ENCODE measurements around the gene GRK6.

The GRK6 gene

GRCh38 chr5:177459819-177460628 lies 33.5 kb downstream of the GRK6 start:
- Mint-ChIP-seq H3K27me3 (no peaks in the 10 kb centered on the region), H3K27ac (no peak overlapping the region), H3K4me3 (no peak overlapping the region), H3K36me3 (no peaks in the 10 kb centered on the region), H3K9me3 (no peaks in the 10 kb centered on the region), H3K4me1 (peaks cover 7% of the 10 kb centered on the region)

- H3K27me3 Mint-ChIP-seq: no peaks in the 10 kb centered on the region
- no peak overlapping the region for H3K27ac Mint-ChIP-seq
- no peaks in the 10 kb centered on the region for H3K36me3 Mint-ChIP-seq
- H3K4me1 Mint-ChIP-seq: peaks cover 3% of the 10 kb centered on the region
- no peak overlapping the region for H3K4me3 Mint-ChIP-seq
- no peaks in the 10 kb centered on the region for H3K9me3 Mint-ChIP-seq
Observed at GRCh38 chr5:177462021-177462670, 35.7 kb downstream of the GRK6 start.

GRCh38 chr5:177465044-177465443 lies 38.6 kb downstream of the GRK6 start:
- Mint-ChIP-seq H3K36me3 (no peaks in the 10 kb centered on the region), H3K27ac (no peak overlapping the region), H3K4me1 (no peaks in the 10 kb centered on the region), H3K27me3 (no peaks in the 10 kb centered on the region), H3K4me3 (no peak overlapping the region), H3K9me3 (no peaks in the 10 kb centered on the region)

- Mint-ChIP-seq H3K9me3 (no peaks in the 10 kb centered on the region), H3K4me1 (peaks cover 4% of the 10 kb centered on the region), H3K4me3 (no peak overlapping the region), H3K27ac (no peak overlapping the region), H3K36me3 (no peaks in the 10 kb centered on the region), H3K27me3 (no peaks in the 10 kb centered on the region)
Observed at GRCh38 chr5:177466861-177467260, 40.4 kb downstream of the GRK6 start.

DNA sequence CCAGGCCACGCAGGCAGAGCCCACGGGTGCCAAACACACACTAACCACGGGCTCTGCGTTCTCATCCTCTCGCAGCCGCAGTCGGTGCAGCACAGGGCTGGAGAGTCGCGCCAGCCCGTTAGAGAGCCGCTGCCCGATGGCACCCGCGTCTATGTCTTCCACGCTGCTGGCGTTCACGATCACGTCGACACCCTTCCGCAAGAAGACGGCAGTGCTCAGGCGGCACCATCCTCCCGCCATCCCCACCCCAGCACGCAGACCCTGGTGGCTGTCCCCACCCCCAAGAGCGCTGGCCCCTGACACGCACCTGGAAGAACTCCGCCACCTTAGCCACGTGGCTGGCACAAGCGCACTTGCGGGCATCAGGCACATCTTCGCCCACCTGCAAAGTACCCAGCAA lies 41.0 kb downstream of the GRK6 start:
- no peak overlapping the region for H3K27ac Mint-ChIP-seq
- H3K9me3 Mint-ChIP-seq: no peaks in the 10 kb centered on the region
- H3K27me3 Mint-ChIP-seq: no peaks in the 10 kb centered on the region
- peaks cover 4% of the 10 kb centered on the region for H3K4me1 Mint-ChIP-seq
- H3K36me3 Mint-ChIP-seq: no peaks in the 10 kb centered on the region
- no peak overlapping the region for H3K4me3 Mint-ChIP-seq

DNA sequence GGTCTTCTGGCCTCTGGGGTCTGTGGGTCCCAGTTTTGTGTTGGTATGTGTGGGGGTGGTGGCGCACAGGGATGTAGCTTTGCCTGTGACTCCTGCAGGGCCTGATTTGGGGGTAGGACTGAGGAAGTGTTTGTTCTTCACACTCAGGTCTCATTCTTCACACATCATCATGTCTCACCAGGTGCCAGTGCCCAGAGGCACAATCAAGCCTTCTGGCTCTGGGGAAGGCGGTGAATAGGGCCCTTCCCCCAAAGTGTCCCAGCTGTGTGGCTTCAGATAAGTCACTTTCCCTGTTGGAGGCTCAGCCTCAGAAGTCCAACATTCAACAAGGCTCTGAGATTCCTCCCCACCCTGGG lies 41.8 kb downstream of the GRK6 start:
- no peaks in the 10 kb centered on the region for H3K9me3 Mint-ChIP-seq
- H3K36me3 Mint-ChIP-seq: no peaks in the 10 kb centered on the region
- H3K27me3 Mint-ChIP-seq: no peaks in the 10 kb centered on the region
- peaks cover 4% of the 10 kb centered on the region for H3K4me1 Mint-ChIP-seq
- no peak overlapping the region for H3K4me3 Mint-ChIP-seq
- no peak overlapping the region for H3K27ac Mint-ChIP-seq

GRCh38 chr5:177468685-177469628 lies 42.5 kb downstream of the GRK6 start:
- H3K27ac Mint-ChIP-seq: no peak overlapping the region
- H3K4me1 Mint-ChIP-seq: peaks cover 6% of the 10 kb centered on the region
- no peaks in the 10 kb centered on the region for H3K36me3 Mint-ChIP-seq
- H3K27me3 Mint-ChIP-seq: no peaks in the 10 kb centered on the region
- H3K9me3 Mint-ChIP-seq: no peaks in the 10 kb centered on the region
- H3K4me3 Mint-ChIP-seq: no peak overlapping the region

DNA sequence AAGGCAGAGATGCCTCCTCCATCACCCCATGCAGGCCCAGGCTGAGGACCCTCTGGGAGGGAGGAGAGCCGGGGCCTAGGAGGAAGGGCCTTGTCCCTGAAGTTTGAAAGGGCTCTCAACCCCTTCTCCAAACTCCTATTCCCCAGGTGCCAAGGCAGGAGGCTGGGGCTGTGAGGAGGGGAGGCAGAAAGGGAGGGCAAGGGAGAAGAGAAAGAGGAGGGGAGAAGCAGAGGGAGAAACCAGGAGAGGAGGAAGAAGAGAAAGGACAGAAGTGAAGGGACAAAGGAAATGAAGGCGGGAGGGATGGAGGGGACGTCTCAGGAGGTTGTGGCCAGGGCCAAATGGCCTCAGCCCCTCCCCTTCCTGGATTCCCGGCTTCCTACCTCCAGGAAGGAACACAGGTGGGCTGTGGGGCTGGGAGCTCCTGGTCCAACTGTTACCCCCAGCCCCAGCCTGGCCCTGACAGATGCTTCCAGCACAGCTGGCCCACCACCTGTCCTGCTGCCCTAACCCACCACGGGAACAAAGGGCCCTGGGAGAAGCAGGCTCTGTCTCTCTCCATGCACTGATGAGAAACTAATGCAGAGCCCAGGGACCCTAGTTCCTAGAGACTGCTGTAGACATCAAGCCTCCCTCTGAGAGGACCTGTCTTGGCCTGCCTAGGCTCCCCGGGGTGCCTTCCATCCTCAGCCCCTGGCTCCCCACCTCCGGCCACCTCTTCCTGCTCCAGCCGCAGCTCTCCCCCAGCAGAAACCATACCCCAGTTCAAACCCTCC lies 43.5 kb downstream of the GRK6 start:
- no peaks in the 10 kb centered on the region for H3K9me3 Mint-ChIP-seq
- no peaks in the 10 kb centered on the region for H3K36me3 Mint-ChIP-seq
- H3K4me1 Mint-ChIP-seq: peaks cover 15% of the 10 kb centered on the region
- H3K4me3 Mint-ChIP-seq: no peak overlapping the region
- H3K27me3 Mint-ChIP-seq: no peaks in the 10 kb centered on the region
- H3K27ac Mint-ChIP-seq: no peak overlapping the region

DNA sequence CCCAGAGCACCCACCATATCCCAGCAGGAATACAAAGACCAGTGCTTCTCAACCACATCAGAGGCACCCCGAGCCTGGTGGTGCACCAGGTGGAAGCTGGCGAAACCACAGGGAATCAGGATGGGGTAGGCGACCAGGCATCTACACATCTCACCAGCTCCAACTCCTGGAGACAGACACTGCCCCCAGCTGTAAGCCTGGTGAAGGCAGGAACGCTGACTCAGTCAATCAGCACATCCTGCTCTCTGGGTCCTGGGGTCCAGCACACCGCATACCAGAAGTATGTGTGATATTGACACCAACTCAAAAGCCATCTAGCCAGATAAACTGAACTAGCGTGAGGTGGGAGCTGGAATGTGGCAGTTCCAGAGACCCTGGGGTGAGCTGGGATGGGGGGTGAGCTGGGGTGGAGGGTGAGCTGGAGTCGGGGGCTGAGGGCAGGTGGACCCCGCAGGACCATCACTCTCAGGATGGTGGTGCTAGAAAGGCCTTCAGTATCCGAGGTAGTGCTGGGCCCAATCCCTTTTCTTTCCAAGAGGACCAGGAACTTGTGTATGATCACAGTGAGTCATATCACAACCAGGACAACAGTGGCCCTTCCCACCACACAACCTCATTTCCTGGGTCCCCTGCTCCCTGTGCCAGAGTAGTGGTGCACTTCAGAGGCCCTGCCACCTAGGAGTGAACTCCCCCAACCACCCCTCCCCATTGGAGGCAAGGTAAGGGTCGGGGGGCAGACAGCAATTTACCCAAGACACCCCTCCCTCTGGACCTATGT lies 44.5 kb downstream of the GRK6 start:
- Mint-ChIP-seq H3K27ac (no peak overlapping the region), H3K4me1 (peaks cover 25% of the 10 kb centered on the region), H3K36me3 (no peaks in the 10 kb centered on the region), H3K27me3 (no peaks in the 10 kb centered on the region), H3K9me3 (no peaks in the 10 kb centered on the region), H3K4me3 (no peak overlapping the region)

DNA sequence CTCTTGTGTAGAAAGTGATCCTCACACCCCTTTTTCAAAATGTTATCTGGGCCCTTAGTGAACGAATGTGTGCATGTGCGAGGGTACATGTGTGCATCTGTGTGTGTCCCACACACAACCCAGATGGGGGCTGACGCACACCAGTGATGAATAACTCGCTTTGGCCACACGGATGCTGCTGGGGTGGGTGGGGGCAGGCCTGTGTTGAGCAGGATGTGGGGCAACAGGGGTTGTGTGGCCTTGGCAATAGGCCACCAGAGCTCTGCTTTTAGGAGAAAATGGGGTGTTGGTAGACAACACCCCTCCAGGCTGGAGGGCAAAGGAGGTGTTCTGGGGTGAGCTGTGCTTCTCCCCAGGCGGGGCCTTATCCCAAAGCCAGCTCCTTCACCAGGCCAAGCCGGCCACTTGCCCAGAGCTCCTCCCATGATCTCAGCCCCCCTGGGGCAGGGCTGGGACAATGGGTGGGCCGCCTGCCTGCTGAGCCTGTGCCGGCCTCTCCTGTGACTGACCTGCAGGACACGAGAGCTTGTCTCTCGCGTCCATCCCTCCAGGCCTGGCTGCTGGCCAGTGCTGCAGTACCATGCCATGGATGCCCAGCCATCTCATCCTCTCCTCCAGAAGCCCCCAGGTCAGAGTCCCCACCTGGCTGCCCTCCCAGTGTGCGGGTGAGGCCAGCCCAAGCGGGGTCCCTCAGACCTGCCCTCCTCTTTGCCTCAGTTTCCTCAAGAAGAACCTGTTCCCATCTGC lies 45.3 kb downstream of the GRK6 start:
- Mint-ChIP-seq H3K36me3 (no peaks in the 10 kb centered on the region), H3K27ac (no peak overlapping the region), H3K4me1 (peaks cover 31% of the 10 kb centered on the region), H3K27me3 (no peaks in the 10 kb centered on the region), H3K9me3 (no peaks in the 10 kb centered on the region), H3K4me3 (peak overlapping the region; percentile 49)

DNA sequence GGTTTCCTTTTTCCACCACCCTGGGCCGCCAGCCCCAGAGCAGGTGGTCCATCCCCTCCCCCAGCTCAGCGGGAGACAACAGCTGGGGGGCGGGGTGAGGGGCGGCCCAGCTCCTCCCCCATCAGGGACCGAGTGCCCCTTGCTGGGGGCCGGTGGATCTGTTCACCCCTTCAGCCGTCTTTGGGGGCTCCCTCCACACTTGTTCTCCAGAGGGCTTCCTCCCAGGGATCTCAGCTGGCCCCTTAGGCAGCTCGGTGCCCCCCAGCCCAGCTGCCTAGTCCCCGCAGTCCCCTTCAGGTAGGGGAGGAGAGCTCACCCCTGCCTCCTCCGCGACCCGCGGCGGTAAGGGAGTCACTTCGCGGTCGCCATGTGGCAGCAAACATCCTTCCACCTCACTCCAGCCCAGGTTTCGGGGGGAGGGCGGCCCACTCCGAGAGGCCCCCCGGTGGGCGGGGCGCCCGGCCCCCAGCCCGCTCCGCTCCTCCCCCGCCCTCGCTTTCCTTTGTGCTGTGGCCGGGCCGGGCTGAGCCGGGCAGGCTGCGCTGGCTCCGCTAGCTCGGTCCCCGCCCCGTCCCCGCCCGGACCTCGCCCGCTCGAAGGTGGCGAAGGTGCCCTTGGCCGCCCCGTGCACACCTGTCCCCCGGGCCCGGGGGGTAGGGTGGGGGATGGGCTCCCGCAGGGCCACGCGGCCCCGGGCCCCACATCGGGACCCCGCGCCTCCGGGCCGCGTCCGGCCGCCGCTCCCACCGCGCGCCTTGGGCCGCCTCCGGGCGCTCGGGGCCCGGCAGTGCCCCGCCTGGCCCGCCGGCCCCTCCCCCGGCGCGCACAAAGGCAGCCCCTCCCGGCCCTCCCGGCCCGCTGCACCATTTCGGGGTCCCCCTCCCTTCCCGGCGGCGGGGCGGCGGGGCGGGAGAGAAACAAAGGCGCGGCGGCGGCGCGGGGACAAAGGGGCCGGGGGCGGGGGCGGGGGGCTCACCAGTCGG lies 46.3 kb downstream of the GRK6 start:
- H3K36me3 Mint-ChIP-seq: no peaks in the 10 kb centered on the region
- no peaks in the 10 kb centered on the region for H3K27me3 Mint-ChIP-seq
- H3K27ac Mint-ChIP-seq: no peak overlapping the region
- H3K4me1 Mint-ChIP-seq: peaks cover 32% of the 10 kb centered on the region
- H3K9me3 Mint-ChIP-seq: no peaks in the 10 kb centered on the region
- H3K4me3 Mint-ChIP-seq: peak overlapping the region; percentile 72

GRCh38 chr5:177473443-177474001 lies 47.0 kb downstream of the GRK6 start, which contains the start of gene DBN1:
DBN1 (minus strand) TSS chr5:177473634; CDS start chr5:177473521, 113 bp downstream.
- H3K27ac Mint-ChIP-seq: peak within 1 kb of the TSS; percentile 25
- peak within 1 kb of the TSS; percentile 75 for H3K4me3 Mint-ChIP-seq
- H3K27me3 Mint-ChIP-seq: no peaks in the 10 kb centered on the region
- H3K9me3 Mint-ChIP-seq: no peaks in the 10 kb centered on the region
- H3K4me1 Mint-ChIP-seq: peaks cover 39% of the 10 kb centered on the region
- no peaks in the 10 kb centered on the region for H3K36me3 Mint-ChIP-seq

- H3K9me3 Mint-ChIP-seq: no peaks in the 10 kb centered on the region
- peak overlapping the region; percentile 75 for H3K4me3 Mint-ChIP-seq
- no peaks in the 10 kb centered on the region for H3K36me3 Mint-ChIP-seq
- no peaks in the 10 kb centered on the region for H3K27me3 Mint-ChIP-seq
- H3K27ac Mint-ChIP-seq: peak overlapping the region; percentile 25
- peaks cover 44% of the 10 kb centered on the region for H3K4me1 Mint-ChIP-seq
Observed at GRCh38 chr5:177474002-177474476, 47.6 kb downstream of the GRK6 start.

Measured in activated naive CD4-positive, alpha-beta T cell treated with anti-CD3 and anti-CD28 coated beads, Interleukin-2, amount 50 U/mL, for 24 hours (primary cell).